ENCODE results near the gene FAM222B. TPM values are rescaled to one million over a fixed set of nuclear protein-coding genes. Genes with fewer than 3 reads are reported as not detected.
"Not testable (repeated sequence)": the region's sequence is repeated elsewhere in the genome, so short reads cannot be mapped to it uniquely, and the experiment has no call there.

Gene FAM222B
- total RNA-seq, 1 experiment from 2014 or later = 4.8 TPM

DNA sequence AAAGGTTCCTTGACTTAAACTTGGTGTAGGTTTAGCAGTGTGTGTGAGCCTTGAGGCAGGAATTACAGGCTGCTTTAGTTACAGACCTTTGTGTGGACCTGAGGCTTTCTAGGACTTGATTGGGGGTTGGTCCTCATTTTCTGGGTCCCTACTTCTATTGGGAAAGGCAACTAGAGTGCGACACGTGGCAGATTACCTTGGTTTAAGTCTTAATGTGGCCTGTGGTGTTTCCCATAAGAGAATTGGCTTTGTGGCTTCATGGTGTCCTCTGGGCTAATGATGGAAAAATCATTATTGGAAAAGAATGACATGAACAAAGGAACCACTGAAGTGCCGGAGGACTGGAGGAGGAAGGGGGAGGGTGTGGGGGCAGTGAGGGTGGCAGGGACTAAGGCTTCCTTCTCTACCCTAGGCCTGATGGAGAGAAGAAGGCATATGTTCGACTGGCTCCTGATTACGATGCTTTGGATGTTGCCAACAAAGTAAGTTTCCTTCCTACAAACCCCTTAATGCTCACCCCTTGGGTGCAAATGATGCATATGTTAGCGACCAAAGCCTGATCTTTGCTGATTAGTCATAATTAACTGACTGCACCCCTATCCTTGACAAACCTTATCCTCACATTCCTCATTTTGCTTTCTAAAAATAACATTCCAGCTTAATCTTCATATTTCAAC lies 119.3 kb downstream of the FAM222B start:
- H3K79me2 ChIP-seq (ENCODE audit: low read length) = peaks cover 38% of the 10 kb centered on the region
- peak overlapping the region; percentile 93; the same call in 1 of the 2 replicates for H3K4me3 ChIP-seq (ENCODE audit: low read length)
- DNase-seq (no peak), ATAC-seq (no peak)
- ChIA-PET POLR2A (ENCODE audit: unreplicated experiment) (no interaction called here), CTCF (no interaction called here)
- no peaks in the 10 kb centered on the region for H3K9me3 ChIP-seq (ENCODE audit: low read length)
- no peak overlapping the region for H2AFZ ChIP-seq (ENCODE audit: low read length)
- H3K36me3 ChIP-seq (ENCODE audit: low read depth, low read length) = peaks cover 43% of the 10 kb centered on the region
- TF ChIP-seq EZH2 (IDR thresholded peaks at IDR 0.05; ENCODE audit: low read length, unreplicated experiment) (no peak), EZH2phosphoT487 (IDR thresholded peaks at IDR 0.05; ENCODE audit: borderline replicate concordance, low read length) (no peak)
- BruUV-seq (replicated peaks) = no TSS peak
- H3K27ac ChIP-seq (ENCODE audit: low read length) = no peak overlapping the region
- H3K4me1 ChIP-seq (ENCODE audit: insufficient read depth, low read length) = peaks cover 38% of the 10 kb centered on the region
- no peaks in the 10 kb centered on the region for H3K9me2 ChIP-seq (replicated peaks; ENCODE audit: low read length)
- no peak overlapping the region for H3K9ac ChIP-seq (ENCODE audit: low read length)
- H3K4me2 ChIP-seq (ENCODE audit: low read length) = peak overlapping the region; percentile 96
- intact Hi-C loops (cut with micrococcal nuclease) = loop anchor here (10.0 kb wide), 1 partner anchor 182 kb away; the partner anchor contains the start of gene DHRS13
- H3K27me3 ChIP-seq (ENCODE audit: low read length) = no peaks in the 10 kb centered on the region
- H3F3A ChIP-seq (ENCODE audit: low read length, unreplicated experiment) = peaks cover 12% of the 10 kb centered on the region
- peaks cover 32% of the 10 kb centered on the region for H4K20me1 ChIP-seq (ENCODE audit: low read length)

- BruUV-seq (replicated peaks) = no TSS peak
- H3K4me3 ChIP-seq (ENCODE audit: low read length) = peak overlapping the region; percentile 93
- H3K79me2 ChIP-seq (ENCODE audit: low read length) = peaks cover 38% of the 10 kb centered on the region
- TF ChIP-seq EZH2phosphoT487 (IDR thresholded peaks at IDR 0.05; ENCODE audit: borderline replicate concordance, low read length) = no peak
- TF ChIP-seq, protein P1, sequence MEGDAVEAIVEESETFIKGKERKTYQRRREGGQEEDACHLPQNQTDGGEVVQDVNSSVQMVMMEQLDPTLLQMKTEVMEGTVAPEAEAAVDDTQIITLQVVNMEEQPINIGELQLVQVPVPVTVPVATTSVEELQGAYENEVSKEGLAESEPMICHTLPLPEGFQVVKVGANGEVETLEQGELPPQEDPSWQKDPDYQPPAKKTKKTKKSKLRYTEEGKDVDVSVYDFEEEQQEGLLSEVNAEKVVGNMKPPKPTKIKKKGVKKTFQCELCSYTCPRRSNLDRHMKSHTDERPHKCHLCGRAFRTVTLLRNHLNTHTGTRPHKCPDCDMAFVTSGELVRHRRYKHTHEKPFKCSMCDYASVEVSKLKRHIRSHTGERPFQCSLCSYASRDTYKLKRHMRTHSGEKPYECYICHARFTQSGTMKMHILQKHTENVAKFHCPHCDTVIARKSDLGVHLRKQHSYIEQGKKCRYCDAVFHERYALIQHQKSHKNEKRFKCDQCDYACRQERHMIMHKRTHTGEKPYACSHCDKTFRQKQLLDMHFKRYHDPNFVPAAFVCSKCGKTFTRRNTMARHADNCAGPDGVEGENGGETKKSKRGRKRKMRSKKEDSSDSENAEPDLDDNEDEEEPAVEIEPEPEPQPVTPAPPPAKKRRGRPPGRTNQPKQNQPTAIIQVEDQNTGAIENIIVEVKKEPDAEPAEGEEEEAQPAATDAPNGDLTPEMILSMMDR (conservative IDR thresholded peaks at IDR 0.05; ENCODE audit: low read depth, low read length) = no peak
- no peak for TF ChIP-seq EZH2 (IDR thresholded peaks at IDR 0.05; ENCODE audit: low read length, unreplicated experiment)
- peaks cover 43% of the 10 kb centered on the region for H3K36me3 ChIP-seq (ENCODE audit: low read depth, low read length)
- H3K9me3 ChIP-seq (ENCODE audit: low read length) = no peaks in the 10 kb centered on the region
- no peak overlapping the region for H3K27ac ChIP-seq (ENCODE audit: low read length)
- peaks cover 32% of the 10 kb centered on the region for H4K20me1 ChIP-seq (ENCODE audit: low read length)
- H3K4me1 ChIP-seq (ENCODE audit: insufficient read depth, low read length) = peaks cover 39% of the 10 kb centered on the region
- ChIA-PET CTCF (no interaction called here), POLR2A (ENCODE audit: unreplicated experiment) (interaction anchor here (0.6 kb wide), 1 partner anchor 182 kb away, joined by 3 read pairs; no protein-coding TSS in a partner anchor)
- DNase-seq (no peak), ATAC-seq (no peak)
- no peak overlapping the region for H3K9ac ChIP-seq (ENCODE audit: low read length)
- H3K27me3 ChIP-seq (ENCODE audit: low read length) = no peaks in the 10 kb centered on the region
- H3K4me2 ChIP-seq (ENCODE audit: low read length) = peak overlapping the region; percentile 96
- peaks cover 12% of the 10 kb centered on the region for H3F3A ChIP-seq (ENCODE audit: low read length, unreplicated experiment)
- intact Hi-C loops (cut with micrococcal nuclease) = loop anchor here (10.0 kb wide), 1 partner anchor 182 kb away; the partner anchor contains the start of gene DHRS13
- no peak overlapping the region for H2AFZ ChIP-seq (ENCODE audit: low read length)
- H3K9me2 ChIP-seq (replicated peaks; ENCODE audit: low read length) = no peaks in the 10 kb centered on the region
These were observed 120.0 kb downstream of the FAM222B start for GRCh38 chr17:28722417-28723158.

DNA sequence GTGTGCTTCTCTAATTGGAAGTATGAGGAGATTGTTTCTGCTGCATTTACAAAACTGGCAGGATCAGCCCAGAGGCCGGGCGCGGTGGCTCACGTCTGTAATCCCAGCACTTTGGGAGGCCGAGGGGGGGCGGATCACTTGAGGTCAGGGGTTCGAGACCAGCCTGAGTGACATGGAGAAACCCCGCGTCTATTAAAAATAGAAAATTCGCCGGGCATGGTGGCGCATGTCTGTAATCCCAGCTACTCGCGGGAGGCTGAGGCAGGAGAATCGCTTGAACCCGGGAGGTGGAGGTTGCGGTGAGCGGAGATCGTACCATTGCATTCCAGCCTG lies 121.6 kb downstream of the FAM222B start:
- peaks cover 32% of the 10 kb centered on the region for H4K20me1 ChIP-seq (ENCODE audit: low read length)
- H2AFZ ChIP-seq (ENCODE audit: low read length); BruUV-seq (replicated peaks); POLR2A ChIA-PET (ENCODE audit: unreplicated experiment); ATAC-seq; CTCF ChIA-PET; H3K9me2 ChIP-seq (replicated peaks; ENCODE audit: low read length); DNase-seq; H3K27me3 ChIP-seq (ENCODE audit: low read length); H3K9me3 ChIP-seq (ENCODE audit: low read length): not testable (repeated sequence)
- H3K4me1 ChIP-seq (ENCODE audit: insufficient read depth, low read length) = peaks cover 41% of the 10 kb centered on the region
- intact Hi-C loops (cut with micrococcal nuclease) = loop anchor here (10.0 kb wide), 1 partner anchor 184 kb away; the partner anchor contains the start of gene DHRS13
- H3K27ac ChIP-seq (ENCODE audit: low read length) = peak overlapping the region; percentile 75
- peak overlapping the region; percentile 99 for H3K9ac ChIP-seq (ENCODE audit: low read length)
- H3F3A ChIP-seq (ENCODE audit: low read length, unreplicated experiment) = peaks cover 12% of the 10 kb centered on the region
- peak overlapping the region; percentile 96 for H3K4me2 ChIP-seq (ENCODE audit: low read length)
- peaks cover 43% of the 10 kb centered on the region for H3K36me3 ChIP-seq (ENCODE audit: low read depth, low read length)
- peak overlapping the region; percentile 93 for H3K4me3 ChIP-seq (ENCODE audit: low read length)
- peaks cover 55% of the 10 kb centered on the region for H3K79me2 ChIP-seq (ENCODE audit: low read length)

Measured in PC-3 (cell line).